GM18951 (cell line): ENCODE data around the gene SYNPO.

Experiments used
- POLR2A ChIP-seq: IDR thresholded peaks from 4 replicates; pipeline ENCODE4 v1.6.1; 2011; ENCODE audit warnings: mild to moderate bottlenecking; ENCODE audit not compliant: insufficient read length, insufficient read depth; ENCODE audit errors: extremely low read depth
- in situ Hi-C: fragments of 300-500 bp; cut with MboI; formaldehyde crosslinking; loops from one replicate; pipeline ENCODE4 v1.12.0; 2022; ENCODE audit warnings: low sequenced_read_pairs, mixed read lengths, inconsistent platforms; ENCODE audit not compliant: unreplicated experiment

Gene SYNPO

DNA sequence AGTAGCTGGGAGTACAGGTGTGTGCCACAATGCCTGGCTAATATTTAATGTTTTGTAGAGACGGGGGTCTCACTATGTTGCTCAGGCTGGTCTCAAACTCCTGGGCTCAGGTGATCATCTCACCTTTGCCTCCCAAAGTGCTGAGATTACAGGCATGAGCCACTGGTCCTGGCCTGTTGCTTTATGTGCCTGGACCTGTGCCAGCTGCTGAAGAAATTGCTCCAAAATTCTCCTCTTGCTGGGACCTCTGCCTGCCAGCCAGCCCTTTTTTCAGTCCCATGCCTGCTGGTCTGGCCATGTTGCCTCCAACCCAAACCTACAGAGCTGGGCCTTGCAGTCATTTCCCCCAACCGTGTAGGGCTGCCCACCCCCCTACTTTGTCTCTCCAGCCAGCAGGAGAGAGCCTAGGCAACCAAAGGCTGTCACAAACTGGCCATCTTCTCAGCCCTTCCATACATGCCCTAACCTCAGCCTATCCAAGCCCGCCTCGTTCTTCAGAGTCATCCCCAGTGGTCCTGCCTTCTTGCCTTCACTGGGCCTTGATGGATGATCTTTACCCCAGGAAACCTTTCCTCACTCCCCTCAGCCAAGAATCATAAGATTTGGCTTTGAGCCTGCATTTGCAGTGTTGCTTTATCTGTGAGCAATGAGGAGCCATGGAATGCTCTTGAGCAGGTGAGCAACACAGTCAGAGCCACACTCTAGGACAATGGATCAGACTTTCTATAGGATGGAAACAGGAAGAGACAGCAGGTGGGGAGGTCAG lies 27.4 kb upstream of the SYNPO start:
- in situ Hi-C loops = no loop called here
- no peak for TF ChIP-seq POLR2A

DNA sequence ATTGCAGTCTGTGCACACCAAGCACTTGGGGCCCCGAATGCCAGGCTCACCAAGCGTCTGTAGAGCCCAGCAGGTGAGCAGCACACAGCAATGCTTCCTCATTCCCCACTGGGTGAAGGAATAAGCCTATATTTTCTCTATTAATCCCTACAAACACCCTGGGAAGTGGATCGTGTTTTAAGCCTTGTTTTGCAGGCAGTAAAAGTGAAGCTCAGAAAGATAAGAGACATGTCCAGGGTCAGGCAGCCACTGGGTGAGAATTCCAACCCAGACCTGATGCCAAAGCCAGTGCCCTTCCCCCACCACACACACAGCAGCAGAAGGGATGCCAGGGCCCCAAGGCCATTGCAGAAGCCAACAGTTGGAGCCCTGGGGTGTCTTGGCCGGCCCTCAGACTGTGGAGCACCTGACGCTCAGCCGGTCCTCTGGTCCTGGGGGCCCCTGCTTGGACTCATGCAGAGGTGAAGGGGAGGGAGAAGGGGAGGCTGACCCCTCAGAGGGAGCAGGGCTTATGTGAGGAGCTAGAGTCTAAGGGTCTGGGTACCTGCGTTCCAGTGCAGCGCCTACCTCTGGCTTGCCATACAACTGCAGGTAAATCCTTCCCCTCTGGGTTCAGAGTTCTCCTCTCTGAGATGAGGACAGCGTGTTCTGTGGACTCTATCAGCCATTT lies 26.3 kb upstream of the SYNPO start:
- in situ Hi-C loops = no loop called here
- TF ChIP-seq POLR2A = no peak

DNA sequence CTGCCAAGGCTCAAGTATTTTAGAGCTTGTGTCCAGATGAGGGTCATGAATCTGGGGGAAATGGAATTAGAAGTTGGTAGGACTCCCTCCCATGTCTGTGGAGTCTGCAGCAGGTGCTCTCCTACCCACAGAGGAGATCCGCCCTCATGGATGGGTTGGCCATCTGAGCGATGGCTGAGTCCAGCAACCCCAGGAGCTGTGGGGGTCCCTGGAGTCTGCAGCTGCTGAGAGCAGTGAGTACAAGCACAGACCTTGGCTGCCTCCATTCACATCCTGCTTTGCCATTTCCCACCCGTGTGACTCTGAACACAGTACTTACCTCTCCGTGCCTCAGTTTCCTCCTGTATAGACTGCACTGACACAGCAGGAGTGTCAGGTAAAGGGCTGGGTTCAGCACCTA lies 25.8 kb upstream of the SYNPO start:
- TF ChIP-seq POLR2A = no peak
- in situ Hi-C loops = no loop called here

DNA sequence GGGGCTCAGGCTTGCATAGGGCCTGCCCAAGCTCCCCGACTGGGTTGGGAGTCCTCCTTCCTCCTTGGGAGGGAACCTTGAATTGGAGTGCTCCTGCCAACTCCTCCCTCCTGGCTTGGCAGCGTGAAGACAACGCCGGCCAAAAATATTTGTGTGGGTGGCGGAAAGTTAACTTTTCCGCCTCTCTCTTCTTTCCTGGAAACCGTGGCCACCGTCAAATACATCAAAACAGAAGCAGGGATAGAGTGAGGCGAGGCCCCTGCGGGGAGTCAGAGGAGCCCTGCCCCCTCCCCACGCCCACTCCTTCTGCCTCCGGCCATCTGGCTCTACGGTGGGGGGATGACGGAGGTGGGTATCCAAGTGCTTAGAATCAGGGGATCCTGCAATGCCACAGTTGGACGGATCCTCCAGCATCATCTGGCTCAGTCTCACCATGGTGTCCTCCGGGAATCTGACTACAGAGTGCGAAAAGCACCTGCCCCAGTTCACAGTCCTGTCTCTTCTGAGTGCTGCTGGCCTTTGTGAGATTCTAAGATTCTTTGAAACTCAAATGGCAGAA lies 25.2 kb upstream of the SYNPO start:
- in situ Hi-C loops = no loop called here
- TF ChIP-seq POLR2A = no peak

DNA sequence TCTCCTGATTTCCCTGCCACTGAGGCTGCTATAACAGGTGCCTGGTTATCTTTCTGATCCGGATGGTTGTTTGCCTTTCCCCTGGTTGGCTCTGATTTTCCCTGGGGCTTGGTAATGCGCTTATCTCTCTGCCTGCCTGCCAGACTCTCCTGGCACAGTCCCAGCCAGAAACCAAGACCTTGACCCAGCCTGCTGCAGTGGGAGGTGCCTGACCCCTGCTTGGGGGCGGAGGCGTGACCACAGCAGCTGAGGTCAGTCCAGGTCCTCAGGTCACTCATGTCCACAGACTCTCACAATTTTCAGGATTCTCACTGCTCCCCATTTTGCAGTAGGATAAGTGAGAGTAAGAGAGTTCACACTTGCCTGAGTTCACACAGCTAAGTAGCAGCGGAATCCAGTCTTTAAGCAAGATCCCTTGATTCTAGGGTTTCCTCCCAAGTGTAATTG lies 24.4 kb upstream of the SYNPO start:
- in situ Hi-C loops = no loop called here
- no peak for TF ChIP-seq POLR2A

DNA sequence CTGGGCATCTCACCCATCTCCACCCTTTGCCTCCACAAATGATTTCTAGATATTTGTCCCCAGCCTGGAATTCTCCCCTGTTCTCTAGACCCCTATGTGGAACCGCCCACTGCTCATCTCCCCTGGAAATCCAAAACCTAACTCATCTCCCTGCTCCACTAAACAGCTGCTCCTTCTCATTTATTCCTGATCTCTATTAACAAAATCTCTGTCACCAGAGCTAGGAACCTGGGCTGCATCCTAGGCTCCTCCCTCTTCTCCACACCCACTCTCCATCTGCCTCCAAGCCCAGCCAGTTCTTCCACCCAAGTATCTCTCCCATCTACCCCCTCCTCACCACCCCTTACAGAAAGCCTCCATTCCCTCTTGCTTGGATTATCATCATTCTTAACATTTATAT lies 24.0 kb upstream of the SYNPO start:
- in situ Hi-C loops = no loop called here
- TF ChIP-seq POLR2A = no peak

DNA sequence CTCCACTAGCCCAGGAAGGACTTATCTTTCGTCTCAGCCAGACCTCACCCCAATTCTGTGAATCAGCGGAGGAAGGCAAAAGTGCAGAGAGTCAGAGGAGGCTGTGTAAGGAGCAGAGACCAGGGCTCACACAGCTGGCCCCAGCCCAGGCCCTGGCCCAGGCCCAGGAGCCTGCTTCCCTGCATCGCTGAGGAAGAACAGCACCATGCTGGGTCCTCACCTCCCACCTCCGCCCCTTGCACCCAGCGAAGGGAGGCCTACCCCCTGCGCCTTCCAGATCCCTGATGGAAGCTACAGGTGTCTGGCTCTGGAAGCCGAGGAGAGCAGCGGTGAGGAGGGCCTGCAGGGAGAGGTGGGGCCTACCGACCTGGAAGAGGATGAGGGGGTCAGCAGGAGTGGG lies 22.3 kb upstream of the SYNPO start:
- in situ Hi-C loops = no loop called here
- no peak for TF ChIP-seq POLR2A

DNA sequence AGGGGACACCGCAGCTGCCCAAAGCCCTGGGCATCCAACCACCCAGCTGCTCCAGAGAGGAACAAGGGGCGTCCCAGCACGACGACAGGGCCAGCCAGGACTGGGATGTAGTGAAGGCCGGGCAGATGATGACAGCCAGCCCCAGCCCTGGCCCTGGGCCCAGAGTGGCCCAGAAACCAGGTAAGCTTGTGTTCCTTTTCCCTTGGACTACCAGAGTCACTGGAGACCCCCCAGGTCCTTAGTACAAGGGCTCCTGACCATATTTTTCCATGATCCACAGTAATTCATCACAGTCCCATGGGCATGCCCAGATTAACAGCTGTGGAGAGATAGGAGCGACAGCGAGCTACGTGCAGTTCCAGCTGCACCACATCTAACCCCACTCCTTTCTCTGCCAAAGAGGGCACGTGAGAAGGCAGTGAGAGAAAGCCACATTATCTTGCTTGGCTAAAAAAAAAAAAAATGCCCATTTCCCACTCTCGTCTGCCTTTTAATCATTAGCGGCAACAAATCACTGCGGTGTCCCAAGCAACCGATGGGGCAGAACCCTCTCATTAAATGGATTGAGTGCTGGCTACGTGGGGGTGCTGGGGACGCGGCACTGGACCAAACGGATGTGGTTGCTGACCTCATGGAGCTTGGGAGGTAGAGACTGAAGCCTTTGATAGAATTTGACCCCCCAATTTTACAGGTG lies 21.7 kb upstream of the SYNPO start:
- no peak for TF ChIP-seq POLR2A
- in situ Hi-C loops = no loop called here

DNA sequence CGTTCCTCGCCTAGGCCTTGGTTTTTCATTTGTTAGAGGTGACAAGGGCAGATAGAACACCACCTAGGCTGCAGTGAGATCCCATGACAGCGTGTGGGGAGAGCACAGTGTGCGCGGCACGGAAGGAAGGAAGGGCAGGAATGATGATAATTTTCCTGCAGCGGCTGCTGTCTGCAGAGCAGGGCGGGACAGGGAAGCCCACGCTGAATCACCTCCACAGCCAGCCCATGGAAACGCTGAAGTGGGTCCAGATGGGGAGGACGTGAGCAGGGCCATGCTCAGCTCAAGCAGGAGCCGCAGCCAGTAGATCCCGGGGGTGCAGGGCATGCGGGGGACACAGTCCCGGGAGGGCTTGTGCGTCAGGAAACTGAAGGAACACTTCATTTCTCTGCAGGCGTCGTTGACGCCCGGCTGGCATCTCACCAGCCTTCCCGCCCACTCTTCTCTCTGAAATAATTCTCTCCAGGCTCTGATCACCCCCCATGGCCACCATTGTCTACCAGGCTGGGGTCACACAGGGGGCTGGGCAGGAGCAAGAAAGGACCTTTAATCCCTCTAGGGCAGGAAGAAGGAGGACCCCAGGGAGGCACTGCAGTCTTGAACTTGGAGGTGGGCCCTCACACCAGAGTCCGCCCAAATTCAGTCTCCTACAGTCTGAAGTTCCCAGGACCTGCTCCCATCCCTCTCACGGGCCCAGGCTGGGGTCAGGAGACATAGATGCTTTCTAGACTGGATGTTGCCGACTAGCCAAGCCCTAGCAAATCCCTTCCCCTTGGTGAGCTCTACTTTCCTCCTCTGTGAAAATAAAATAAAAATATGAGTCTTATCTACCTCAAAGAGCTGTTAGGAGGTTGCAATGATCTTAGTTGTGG lies 20.9 kb upstream of the SYNPO start:
- in situ Hi-C loops = no loop called here
- no peak for TF ChIP-seq POLR2A

DNA sequence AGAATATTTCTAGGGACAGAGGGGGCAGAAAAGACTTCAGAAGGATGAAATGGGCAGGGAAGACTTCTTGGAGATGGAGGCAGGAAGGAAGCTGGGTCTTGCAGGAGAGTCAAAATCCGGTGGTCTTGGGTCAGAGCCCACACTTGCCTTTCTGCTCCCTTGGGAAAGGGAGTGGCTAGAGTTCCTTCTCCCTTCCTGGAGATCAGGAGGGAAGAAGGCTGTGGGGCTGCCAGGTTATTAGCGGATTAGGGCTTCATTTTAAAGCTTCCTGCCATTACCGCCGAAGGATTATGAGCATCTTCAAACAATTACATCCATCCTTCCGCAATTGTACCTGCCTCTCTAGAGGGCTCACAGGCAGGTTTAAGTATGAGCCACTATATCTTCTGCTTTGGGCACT lies 19.2 kb upstream of the SYNPO start:
- no peak for TF ChIP-seq POLR2A
- in situ Hi-C loops = no loop called here

DNA sequence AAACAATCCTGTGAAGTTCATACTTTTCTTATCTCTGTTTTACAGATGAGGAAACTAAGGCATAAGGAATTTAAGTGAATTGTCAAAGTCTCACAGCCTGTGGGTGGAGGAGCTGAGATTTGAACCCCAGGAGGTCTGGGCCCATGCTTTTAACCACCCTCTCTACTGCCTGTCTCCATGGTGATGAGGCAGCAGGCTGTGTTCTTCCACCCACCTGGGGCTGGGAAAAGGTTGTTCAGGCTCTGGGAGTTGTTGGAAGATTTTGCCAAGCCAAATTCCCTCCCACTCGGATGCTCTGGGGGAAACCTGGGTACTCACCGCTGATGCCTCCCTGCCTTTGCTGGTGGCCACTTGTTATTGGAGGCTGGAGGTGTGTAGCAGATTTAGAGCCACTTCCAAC lies 18.3 kb upstream of the SYNPO start:
- in situ Hi-C loops = no loop called here
- TF ChIP-seq POLR2A = no peak

DNA sequence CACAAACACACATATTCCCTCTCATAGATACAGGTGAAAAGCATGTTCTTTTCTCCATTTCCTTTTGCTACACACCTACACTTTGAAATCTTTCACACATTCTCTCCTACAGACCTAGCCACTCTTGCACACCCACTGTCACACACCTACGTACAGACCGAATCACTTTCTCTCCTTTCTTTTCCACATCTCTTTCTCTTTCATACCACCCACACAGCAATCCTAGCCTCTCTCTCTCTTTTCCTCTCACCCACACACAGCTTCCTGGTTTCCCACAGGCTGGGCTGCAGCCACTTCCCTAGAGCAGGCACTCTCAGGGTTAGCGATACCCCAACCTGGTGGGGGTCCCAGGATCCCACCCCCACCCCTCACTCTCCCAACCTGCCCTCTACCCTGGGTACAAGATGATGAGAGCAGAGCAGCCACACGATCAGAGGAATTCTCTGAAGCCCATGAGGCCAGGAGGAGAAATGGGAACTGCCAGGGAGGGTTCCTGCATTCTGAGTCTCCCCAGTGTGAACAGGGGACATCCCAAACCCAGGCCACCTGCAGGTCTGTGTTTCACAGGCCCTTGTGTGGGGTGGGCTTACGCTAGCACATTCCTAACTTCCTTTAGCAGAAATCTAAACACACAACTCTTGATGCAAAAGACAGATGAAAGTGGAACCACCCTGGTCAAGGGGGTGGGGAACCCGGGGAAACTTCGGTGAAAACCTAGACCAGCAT lies 17.1 kb upstream of the SYNPO start:
- in situ Hi-C loops = no loop called here
- TF ChIP-seq POLR2A = no peak
